Keratinocyte (primary cell): ENCODE measurements around the gene SLC26A4. TPM values are rescaled to one million over a fixed set of nuclear protein-coding genes. Genes with fewer than 3 reads are reported as not detected.

Experiments
- DNase-seq: peaks from one replicate; pipeline ENCODE4 v3.0.0-alpha.2; 2011; ENCODE audit warnings: low read depth, missing footprints, low spot score
- FAIRE-seq: peaks from 2 replicates; lab custom pipeline; 2011; peaks lifted over from hg19 to GRCh38; lab: Jason Lieb, UNC
- H2AFZ ChIP-seq: 2 replicates; pipeline ENCODE4 v1.6.0; 2012; ENCODE audit warnings: low read length, control low read depth, inconsistent platforms; ENCODE audit not compliant: control insufficient read depth
- H3K27ac ChIP-seq: 2 replicates; pipeline ENCODE4 v1.5.1; 2011; ENCODE audit warnings: low read length; ENCODE audit not compliant: control insufficient read depth, insufficient read depth
- H3K27me3 ChIP-seq: 3 replicates; pipeline ENCODE4 v1.6.0; 2011; ENCODE audit warnings: low read length; ENCODE audit not compliant: control insufficient read depth, insufficient read depth; ENCODE audit errors: extremely low read depth
- H3K36me3 ChIP-seq, 2 experiments: 2 replicates in 1 of 2; 3 replicates in 1 of 2; pipeline ENCODE4 v1.5.1; 2011; ENCODE audit warnings: low read length in 2 of 2, mild to moderate bottlenecking in 1 of 2; ENCODE audit not compliant: control insufficient read depth in 2 of 2, insufficient read depth in 2 of 2; ENCODE audit errors: extremely low read depth in 1 of 2
- H3K4me1 ChIP-seq: 3 replicates; pipeline ENCODE4 v1.5.1; 2011; ENCODE audit warnings: low read length; ENCODE audit not compliant: control insufficient read depth, insufficient read depth; ENCODE audit errors: extremely low read depth
- H3K4me2 ChIP-seq: 3 replicates; pipeline ENCODE4 v1.6.0; 2011; ENCODE audit warnings: low read depth, low read length; ENCODE audit not compliant: control insufficient read depth, insufficient read depth; ENCODE audit errors: extremely low read depth
- H3K4me3 ChIP-seq, 3 experiments: fragments of 200-600 bp in 1 of 3; sonication (generic) in 1 of 3; 2 replicates in 2 of 3; 3 replicates in 1 of 3; pipeline ENCODE4 v1.5.1; 2011 to 2016; ENCODE audit warnings: low read length in 3 of 3, mild to moderate bottlenecking in 3 of 3, control low read depth in 2 of 3, inconsistent platforms in 1 of 3, low read depth in 1 of 3, mixed read lengths in 1 of 3, mixed run types in 1 of 3, moderate library complexity in 1 of 3; ENCODE audit not compliant: control insufficient read depth in 2 of 3, insufficient read depth in 2 of 3; ENCODE audit errors: extremely low read depth in 1 of 3
- H3K79me2 ChIP-seq: 2 replicates; pipeline ENCODE4 v1.6.0; 2012; ENCODE audit warnings: low read length; ENCODE audit not compliant: control insufficient read depth, insufficient read depth
- H3K9ac ChIP-seq: 3 replicates; pipeline ENCODE4 v1.6.0; 2011; ENCODE audit warnings: low read length; ENCODE audit not compliant: control insufficient read depth, insufficient read depth; ENCODE audit errors: extremely low read depth
- H3K9me1 ChIP-seq: 3 replicates; pipeline ENCODE4 v1.6.0; 2011; ENCODE audit warnings: low read length; ENCODE audit not compliant: control insufficient read depth, insufficient read depth; ENCODE audit errors: extremely low read depth
- H3K9me3 ChIP-seq: 2 replicates; pipeline ENCODE4 v1.5.1; 2012; ENCODE audit warnings: low read depth, low read length; ENCODE audit not compliant: control insufficient read depth
- H4K20me1 ChIP-seq: 3 replicates; pipeline ENCODE4 v1.6.0; 2011; ENCODE audit warnings: low read length; ENCODE audit not compliant: control insufficient read depth, insufficient read depth; ENCODE audit errors: extremely low read depth
- CTCF ChIP-seq, 3 experiments: IDR thresholded peaks in 1 of 3; conservative IDR thresholded peaks in 1 of 3; optimal IDR thresholded peaks in 1 of 3; 2 replicates in 2 of 3; 3 replicates in 1 of 3; pipeline versions ENCODE3 to v1.5.1; 2011; ENCODE audit warnings: low read length in 3 of 3, mild to moderate bottlenecking in 3 of 3, moderate library complexity in 2 of 3, control low read depth in 1 of 3, inconsistent platforms in 1 of 3; ENCODE audit not compliant: insufficient read depth in 2 of 3; ENCODE audit errors: extremely low read depth in 1 of 3
- EZH2 ChIP-seq: IDR thresholded peaks from one replicate; pipeline ENCODE4 v1.6.1; 2012; ENCODE audit warnings: inconsistent platforms, mild to moderate bottlenecking, low read length, moderate library complexity
- dilution Hi-C: fragments of 300-500 bp; cut with MboI; formaldehyde crosslinking; loops from one replicate; pipeline ENCODE4 v1.7.0; 2020; ENCODE audit warnings: low sequenced_read_pairs; ENCODE audit not compliant: extremely low pct_ligation_motif_present
- polyA plus RNA-seq, 5 experiments: library from polyadenylated mRNA; depleted of rRNA in 3 of 5; stranded (reverse) in 3 of 5; stranded (forward) in 1 of 5; unstranded in 1 of 5; fragments of >200 nt; gene quantifications; 1 replicate in 1 of 5; 2 replicates in 3 of 5; 3 replicates in 1 of 5; pipeline versions ENCODE4 v1.2.1 to v1.2.3, GENCODE V29; 2011 to 2012; ENCODE audit warnings: missing spikeins in 2 of 5, low read depth in 1 of 5, low replicate concordance in 1 of 5

SLC26A4 gene
- polyA plus RNA-seq, 1 donor (not counting 4 experiments of a cell fraction or from before 2014, with no cell fraction given) = 0.26 TPM

- no peaks in the 10 kb centered on the region for H3K9me1 ChIP-seq
- no peak overlapping the region for H3K9ac ChIP-seq
- no peak overlapping the region for H2AFZ ChIP-seq
- TF ChIP-seq CTCF (optimal IDR thresholded peaks at IDR 0.05 in 1 of 3, IDR thresholded peaks at IDR 0.05 in 1 of 3, conservative IDR thresholded peaks at IDR 0.05 in 1 of 3; ENCODE audit: extremely low read depth in 1 of 3, insufficient read depth in 2 of 3, low read length in 3 of 3) = no peak
- TF ChIP-seq EZH2 = no peak
- no peaks in the 10 kb centered on the region for H3K4me1 ChIP-seq
- dilution Hi-C loops = no loop called here
- H3K27me3 ChIP-seq = no peaks in the 10 kb centered on the region
- H3K36me3 ChIP-seq = peaks cover 5 to 13% of the 10 kb centered on the region in 2 experiments
- FAIRE-seq (no peak), DNase-seq (no peak)
- H3K79me2 ChIP-seq = no peaks in the 10 kb centered on the region
- H3K27ac ChIP-seq = no peak overlapping the region
- H3K9me3 ChIP-seq = no peaks in the 10 kb centered on the region
- H4K20me1 ChIP-seq = no peaks in the 10 kb centered on the region
- H3K4me3 ChIP-seq = no peak overlapping the region
- H3K4me2 ChIP-seq = no peak overlapping the region
Observed at GRCh38 chr7:107622894-107623293, 37.7 kb upstream of the SLC26A4 start.

- Histone ChIP-seq H3K4me3 (no peak overlapping the region), H3K9me1 (no peaks in the 10 kb centered on the region), H2AFZ (no peak overlapping the region), H3K36me3 (peaks cover 2 to 9% of the 10 kb centered on the region in 2 experiments), H3K27ac (no peak overlapping the region), H3K27me3 (no peaks in the 10 kb centered on the region), H3K79me2 (no peaks in the 10 kb centered on the region), H3K9me3 (no peaks in the 10 kb centered on the region), H3K9ac (no peak overlapping the region), H3K4me1 (no peaks in the 10 kb centered on the region), H4K20me1 (no peaks in the 10 kb centered on the region), H3K4me2 (no peak overlapping the region)
- FAIRE-seq (no peak), DNase-seq (no peak)
- TF ChIP-seq EZH2 = no peak
- dilution Hi-C loops = no loop called here
Observed at GRCh38 chr7:107627002-107627401, 33.6 kb upstream of the SLC26A4 start.

- Histone ChIP-seq H3K4me3 (no peak overlapping the region), H3K27ac (no peak overlapping the region), H3K4me1 (no peaks in the 10 kb centered on the region), H3K4me2 (no peak overlapping the region), H3K9me1 (no peaks in the 10 kb centered on the region), H2AFZ (no peak overlapping the region), H3K27me3 (no peaks in the 10 kb centered on the region), H3K36me3 (peaks cover 0 to 4% of the 10 kb centered on the region in 2 experiments), H3K9ac (no peak overlapping the region), H4K20me1 (no peaks in the 10 kb centered on the region), H3K9me3 (no peaks in the 10 kb centered on the region), H3K79me2 (no peaks in the 10 kb centered on the region)
- dilution Hi-C loops = no loop called here
- FAIRE-seq = no peak
- DNase-seq = no peak
- no peak for TF ChIP-seq CTCF (optimal IDR thresholded peaks at IDR 0.05 in 1 of 3, IDR thresholded peaks at IDR 0.05 in 1 of 3, conservative IDR thresholded peaks at IDR 0.05 in 1 of 3; ENCODE audit: extremely low read depth in 1 of 3, insufficient read depth in 2 of 3, low read length in 3 of 3)
- TF ChIP-seq EZH2 = no peak
Observed at GRCh38 chr7:107628461-107629064, 32.1 kb upstream of the SLC26A4 start.
